GM19468 (cell line): ENCODE data around the gene JSRP1.

Experiments
- ATAC-seq: cut with Tn5 transposase; IDR thresholded peaks from one replicate; pipeline ENCODE4 v1.9.1; 2021; ENCODE audit warnings: mild to moderate bottlenecking, moderate library complexity, moderate number of reproducible peaks; ENCODE audit not compliant: unreplicated experiment; ENCODE audit errors: extremely low read depth

JSRP1 gene

GRCh38 chr19:2223391-2223790, 32.8 kb downstream of the JSRP1 start:
- no peak for ATAC-seq

- no peak for ATAC-seq
These were observed 34.3 kb downstream of the JSRP1 start for GRCh38 chr19:2221918-2222317.

GRCh38 chr19:2221250-2221831, 34.9 kb downstream of the JSRP1 start:
- no peak for ATAC-seq

GRCh38 chr19:2219726-2220125, 36.5 kb downstream of the JSRP1 start:
- no peak for ATAC-seq

- no peak for ATAC-seq
These were observed 38.6 kb downstream of the JSRP1 start for GRCh38 chr19:2217591-2217990.

GRCh38 chr19:2216361-2217225, 39.6 kb downstream of the JSRP1 start:
- no peak for ATAC-seq

- ATAC-seq = no peak
These were observed 40.9 kb downstream of the JSRP1 start for GRCh38 chr19:2215281-2215751.

GRCh38 chr19:2214251-2214650, 42.0 kb downstream of the JSRP1 start:
- no peak for ATAC-seq

- ATAC-seq = no peak
These were observed 42.4 kb downstream of the JSRP1 start for GRCh38 chr19:2213799-2214198.

- no peak for ATAC-seq
These were observed 43.1 kb downstream of the JSRP1 start for GRCh38 chr19:2212861-2213711.

GRCh38 chr19:2210987-2211740, 45.1 kb downstream of the JSRP1 start:
- no peak for ATAC-seq

GRCh38 chr19:2210206-2210605, 46.0 kb downstream of the JSRP1 start:
- no peak for ATAC-seq

- ATAC-seq = no peak
These were observed 46.8 kb downstream of the JSRP1 start for GRCh38 chr19:2209408-2209807.

GRCh38 chr19:2208975-2209374, 47.2 kb downstream of the JSRP1 start:
- no peak for ATAC-seq

- no peak for ATAC-seq
These were observed 48.0 kb downstream of the JSRP1 start for GRCh38 chr19:2207991-2208860.

GRCh38 chr19:2207008-2207407, 49.2 kb downstream of the JSRP1 start:
- no peak for ATAC-seq

- ATAC-seq = no peak
These were observed 53.9 kb downstream of the JSRP1 start for GRCh38 chr19:2202366-2202765.
